Cardiac fibroblast (primary cell): Measurements from ENCODE around the gene HTR4.

Experiments used
- DNase-seq, 2 donors: peaks; one replicate each; pipeline versions ENCODE4 v3.0.0 to v3.0.0-alpha.2; 2010; ENCODE audit warnings: low read depth in 2 of 2
- H3K4me3 ChIP-seq, 2 donors: replicated peaks in 1 of 2; 1 replicate in 1 of 2; 2 replicates in 1 of 2; pipeline ENCODE4 v1.5.1; 2011; ENCODE audit warnings: low read depth in 2 of 2, low read length in 2 of 2, mild to moderate bottlenecking in 2 of 2, moderate library complexity in 1 of 2
- CTCF ChIP-seq: IDR thresholded peaks from one replicate; pipeline ENCODE4 v1.5.1; 2011; ENCODE audit warnings: low read depth, mild to moderate bottlenecking, low read length, inconsistent platforms

Gene HTR4

DNA sequence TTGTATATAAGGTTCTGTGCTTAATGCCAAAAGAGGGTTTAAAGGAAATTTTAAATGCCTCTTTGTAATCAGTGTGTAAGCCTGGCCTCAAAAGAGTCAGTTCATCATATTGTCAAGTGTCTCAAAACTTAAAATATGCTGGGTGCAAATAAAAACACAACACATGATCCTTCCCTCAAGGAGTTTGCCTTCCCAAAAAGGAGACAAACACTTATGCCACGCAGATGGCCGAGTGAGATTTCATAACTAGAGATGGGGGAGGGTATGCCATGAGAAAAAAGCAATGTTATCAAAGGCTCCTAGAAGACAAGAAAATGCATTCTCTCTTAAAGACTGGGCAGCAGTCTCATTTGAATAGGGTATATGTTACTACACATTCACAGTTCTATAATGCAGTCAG, 215.4 kb downstream of the HTR4 start:
- no peak for DNase-seq
- no peak for TF ChIP-seq CTCF
- no peak overlapping the region for H3K4me3 ChIP-seq

DNA sequence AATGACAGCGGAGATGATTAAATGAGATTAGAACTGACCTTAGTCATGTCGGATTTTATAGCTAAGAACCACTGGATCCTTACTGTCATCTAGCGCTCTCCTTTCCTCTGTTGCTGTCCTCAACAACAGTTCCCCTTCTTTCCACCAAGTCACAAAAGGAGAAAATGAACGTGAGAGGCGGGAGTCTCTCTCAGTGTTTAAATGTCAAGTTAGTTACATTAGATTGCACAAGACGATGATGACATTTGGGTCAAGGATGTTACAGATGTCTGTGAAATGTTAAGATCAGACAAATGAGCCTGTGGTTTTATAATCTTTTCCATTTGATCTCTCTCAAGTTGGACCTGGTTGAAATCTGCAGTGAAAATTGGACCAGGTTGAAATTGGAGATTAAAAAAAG, 217.1 kb downstream of the HTR4 start:
- TF ChIP-seq CTCF = no peak
- no peak for DNase-seq
- no peak overlapping the region for H3K4me3 ChIP-seq

- H3K4me3 ChIP-seq = no peak overlapping the region
- no peak for TF ChIP-seq CTCF
- no peak for DNase-seq
Measured at GRCh38 chr5:148436029-148436428, 218.3 kb downstream of the HTR4 start.

DNA sequence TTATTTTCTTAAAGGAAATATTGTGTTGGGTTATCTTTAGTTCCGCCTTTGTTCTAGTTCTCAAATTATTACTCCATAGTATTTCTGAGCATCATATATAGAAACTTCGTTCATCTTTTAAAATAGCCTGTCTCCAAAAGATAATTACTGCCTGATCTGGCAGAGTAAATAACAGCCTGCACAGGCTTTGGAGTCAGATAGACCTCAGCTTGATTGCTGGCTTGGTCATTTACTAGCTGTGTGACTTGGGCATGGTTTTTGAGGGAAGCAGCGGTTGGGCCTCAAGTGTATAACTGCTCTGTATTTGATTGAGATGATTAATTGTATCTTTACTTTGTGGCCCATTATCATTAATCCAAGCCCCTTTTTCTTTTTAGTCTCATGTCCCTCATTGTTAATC, 220.5 kb downstream of the HTR4 start:
- no peak for TF ChIP-seq CTCF
- no peak for DNase-seq
- H3K4me3 ChIP-seq = no peak overlapping the region
